ENCODE results near the gene APBB1. TPM values are rescaled to one million over a fixed set of nuclear protein-coding genes. Genes with fewer than 3 reads are reported as not detected.

APBB1 gene
- polyA plus RNA-seq, 1 of the 3 experiments (the other 2 are of a cell fraction) = 35.9 TPM

- Histone ChIP-seq H3K27me3 (ENCODE audit: insufficient read depth) (no peaks in the 10 kb centered on the region; the same call in 1 of the 2 replicates), H3F3A (replicated peaks; ENCODE audit: insufficient read depth) (no peaks in the 10 kb centered on the region), H3K4me1 (ENCODE audit: control insufficient read depth in 1 of 2, insufficient read depth in 2 of 2, low read depth in 1 of 2, low read length in 1 of 2) (no peaks in the 10 kb centered on the region; a peak in 1 of 4 replicates), H2AFZ (ENCODE audit: low read depth) (no peak overlapping the region), H4K20me1 (ENCODE audit: insufficient read depth) (no peaks in the 10 kb centered on the region), H3K36me3 (replicated peaks in 1 of 2; ENCODE audit: control insufficient read depth in 1 of 2, insufficient read depth in 2 of 2, low read length in 1 of 2) (no peaks in the 10 kb centered on the region), H3K9ac (no peak overlapping the region), H3K9me3 (no peaks in the 10 kb centered on the region), H3K9me2 (no peaks in the 10 kb centered on the region), H3K4me2 (no peak overlapping the region), H3K27ac (ENCODE audit: low read depth in 2 of 2, low read length in 1 of 2) (no peak overlapping the region), H3K4me3 (ENCODE audit: low read depth in 2 of 2, low read length in 1 of 2) (no peak overlapping the region), H3K79me2 (ENCODE audit: insufficient read depth) (no peaks in the 10 kb centered on the region)
- POLR2A ChIA-PET = no interaction called here
- no peak for DNase-seq
- 57% methylated on average over 5 of the region's 5 CpGs for WGBS (ENCODE audit: low lambda C conversion rate)
- CTCF ChIA-PET = interaction anchor here (0.5 to 5.8 kb wide), 71 partner anchors 10 to 1726 kb away, joined by 3 to 114 read pairs (median 4); partner anchors contain the start of genes APBB1, ARFIP2, CNGA4 and FHIP1B
- TF ChIP-seq RFX5 (IDR thresholded peaks at IDR 0.05; ENCODE audit: low read length) = no peak
- no peak for TF ChIP-seq JUND (IDR thresholded peaks at IDR 0.05)
- no peak for TF ChIP-seq MXI1 (IDR thresholded peaks at IDR 0.05; ENCODE audit: low read depth, low read length)
- no peak for TF ChIP-seq CHD2 (IDR thresholded peaks at IDR 0.05; ENCODE audit: low read length, partially characterized antibody)
- TF ChIP-seq POLR2AphosphoS5 (IDR thresholded peaks at IDR 0.05; ENCODE audit: low read depth, low read length) = no peak
- no peak for TF ChIP-seq GABPA (IDR thresholded peaks at IDR 0.05; ENCODE audit: low read depth)
- TF ChIP-seq FOSL2 (IDR thresholded peaks at IDR 0.05; ENCODE audit: borderline replicate concordance, low read depth) = no peak
- no peak for TF ChIP-seq RAD21 (IDR thresholded peaks at IDR 0.05; ENCODE audit: low read length)
- no peak for TF ChIP-seq USF2 (IDR thresholded peaks at IDR 0.05; ENCODE audit: borderline replicate concordance, low read depth, low read length)
- TF ChIP-seq SMC3 (IDR thresholded peaks at IDR 0.05; ENCODE audit: low read depth, low read length) = no peak
- TF ChIP-seq ZBTB33 (IDR thresholded peaks at IDR 0.05; ENCODE audit: borderline replicate concordance, low read depth) = no peak
- TF ChIP-seq, protein P1, sequence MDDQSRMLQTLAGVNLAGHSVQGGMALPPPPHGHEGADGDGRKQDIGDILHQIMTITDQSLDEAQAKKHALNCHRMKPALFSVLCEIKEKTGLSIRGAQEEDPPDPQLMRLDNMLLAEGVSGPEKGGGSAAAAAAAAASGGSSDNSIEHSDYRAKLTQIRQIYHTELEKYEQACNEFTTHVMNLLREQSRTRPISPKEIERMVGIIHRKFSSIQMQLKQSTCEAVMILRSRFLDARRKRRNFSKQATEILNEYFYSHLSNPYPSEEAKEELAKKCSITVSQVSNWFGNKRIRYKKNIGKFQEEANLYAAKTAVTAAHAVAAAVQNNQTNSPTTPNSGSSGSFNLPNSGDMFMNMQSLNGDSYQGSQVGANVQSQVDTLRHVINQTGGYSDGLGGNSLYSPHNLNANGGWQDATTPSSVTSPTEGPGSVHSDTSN (IDR thresholded peaks at IDR 0.05) = no peak
Measured at GRCh38 chr11:6362185-6362872, 56.6 kb downstream of the APBB1 start.

DNA sequence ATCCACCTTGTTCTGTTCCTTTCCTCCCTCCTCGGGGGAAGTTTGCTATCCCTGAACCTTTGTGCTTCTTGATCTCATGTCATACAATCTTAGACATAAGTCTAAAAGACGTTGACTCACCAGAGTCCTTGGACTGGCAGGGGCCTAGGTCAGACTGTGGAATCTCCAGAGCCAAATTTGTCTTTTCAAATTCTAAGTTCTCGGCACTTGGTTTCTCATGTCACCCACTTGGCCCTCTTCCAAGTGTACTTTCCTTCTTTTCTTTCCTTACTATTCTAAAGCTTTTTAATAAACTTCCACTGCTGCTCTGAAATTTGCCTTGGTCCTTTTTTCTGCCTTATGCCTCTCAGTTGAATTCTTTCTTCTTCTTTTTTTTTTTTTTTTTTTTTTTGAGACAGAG is 58.7 kb downstream of the APBB1 start:
- no peaks in the 10 kb centered on the region; the same call in 1 of the 2 replicates for H3K27me3 ChIP-seq (ENCODE audit: insufficient read depth)
- no peaks in the 10 kb centered on the region for H3K36me3 ChIP-seq (replicated peaks in 1 of 2; ENCODE audit: control insufficient read depth in 1 of 2, insufficient read depth in 2 of 2, low read length in 1 of 2)
- no peak for DNase-seq
- 57% methylated on average over 3 of the region's 3 CpGs for WGBS (ENCODE audit: low lambda C conversion rate)
- no peak overlapping the region for H2AFZ ChIP-seq (ENCODE audit: low read depth)
- peaks cover 0 to 5% of the 10 kb centered on the region in 2 experiments; a peak in 1 of 4 replicates for H3K4me1 ChIP-seq (ENCODE audit: control insufficient read depth in 1 of 2, insufficient read depth in 2 of 2, low read depth in 1 of 2, low read length in 1 of 2)
- POLR2A ChIA-PET = no interaction called here
- no peaks in the 10 kb centered on the region for H3F3A ChIP-seq (replicated peaks; ENCODE audit: insufficient read depth)
- no peak overlapping the region for H3K4me3 ChIP-seq (ENCODE audit: low read depth in 2 of 2, low read length in 1 of 2)
- TF ChIP-seq TAF1 (IDR thresholded peaks at IDR 0.05; ENCODE audit: borderline replicate concordance, low read depth, low read length) (no peak), RXRA (IDR thresholded peaks at IDR 0.05; ENCODE audit: borderline replicate concordance, low read depth) (no peak), SMC3 (IDR thresholded peaks at IDR 0.05; ENCODE audit: low read depth, low read length) (no peak), EP300 (IDR thresholded peaks at IDR 0.05; ENCODE audit: borderline replicate concordance in 1 of 2, low read depth in 1 of 2, low read length in 1 of 2) (no peak), POLR2AphosphoS5 (IDR thresholded peaks at IDR 0.05; ENCODE audit: low read depth, low read length) (no peak), GABPA (IDR thresholded peaks at IDR 0.05; ENCODE audit: low read depth) (no peak), FOXM1 (IDR thresholded peaks at IDR 0.05; ENCODE audit: low read depth) (no peak)
- CTCF ChIA-PET = no interaction called here
- H3K27ac ChIP-seq (ENCODE audit: low read depth in 2 of 2, low read length in 1 of 2) = no peak overlapping the region
- no peak overlapping the region for H3K9ac ChIP-seq
- no peaks in the 10 kb centered on the region for H3K9me2 ChIP-seq
- no peaks in the 10 kb centered on the region for H3K9me3 ChIP-seq
- H3K4me2 ChIP-seq = no peak overlapping the region
- no peaks in the 10 kb centered on the region for H3K79me2 ChIP-seq (ENCODE audit: insufficient read depth)
- H4K20me1 ChIP-seq (ENCODE audit: insufficient read depth) = no peaks in the 10 kb centered on the region

Measured in SK-N-SH (cell line).